HG03175 (cell line): ENCODE results near the gene MTMR12.
"Not testable (repeated sequence)": the region's sequence is repeated elsewhere in the genome, so short reads cannot be mapped to it uniquely, and the experiment has no call there.

ENCODE experiments used
- ATAC-seq: cut with Tn5 transposase; IDR thresholded peaks from one replicate; pipeline ENCODE4 v1.9.1; 2021; ENCODE audit warnings: mild to moderate bottlenecking, moderate library complexity; ENCODE audit not compliant: unreplicated experiment

Gene MTMR12

DNA sequence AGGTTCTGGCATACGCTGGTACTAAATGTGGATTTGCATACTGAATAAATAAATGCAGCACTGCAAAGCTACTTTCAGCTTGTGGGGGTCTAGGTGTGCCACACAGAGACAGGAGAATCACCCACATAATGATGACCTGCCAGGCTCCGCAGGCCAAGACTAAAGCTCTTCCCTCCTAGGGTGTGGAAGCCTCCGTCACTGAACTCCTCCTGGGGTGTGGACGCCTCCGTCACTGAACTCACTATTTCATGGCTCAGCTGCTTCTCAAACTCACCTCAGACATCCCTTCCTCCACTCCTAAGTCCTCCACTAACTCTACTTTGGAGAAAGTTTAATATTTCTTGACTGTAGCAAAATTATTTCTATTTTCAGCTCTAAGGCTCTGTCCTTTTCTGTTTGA lies 73.4 kb downstream of the MTMR12 start:
- no peak for ATAC-seq

- no peak for ATAC-seq
These were observed 78.9 kb downstream of the MTMR12 start for GRCh38 chr5:32233696-32234447.

- ATAC-seq, result no peak
These were observed 79.5 kb downstream of the MTMR12 start for GRCh38 chr5:32233220-32233695.

DNA sequence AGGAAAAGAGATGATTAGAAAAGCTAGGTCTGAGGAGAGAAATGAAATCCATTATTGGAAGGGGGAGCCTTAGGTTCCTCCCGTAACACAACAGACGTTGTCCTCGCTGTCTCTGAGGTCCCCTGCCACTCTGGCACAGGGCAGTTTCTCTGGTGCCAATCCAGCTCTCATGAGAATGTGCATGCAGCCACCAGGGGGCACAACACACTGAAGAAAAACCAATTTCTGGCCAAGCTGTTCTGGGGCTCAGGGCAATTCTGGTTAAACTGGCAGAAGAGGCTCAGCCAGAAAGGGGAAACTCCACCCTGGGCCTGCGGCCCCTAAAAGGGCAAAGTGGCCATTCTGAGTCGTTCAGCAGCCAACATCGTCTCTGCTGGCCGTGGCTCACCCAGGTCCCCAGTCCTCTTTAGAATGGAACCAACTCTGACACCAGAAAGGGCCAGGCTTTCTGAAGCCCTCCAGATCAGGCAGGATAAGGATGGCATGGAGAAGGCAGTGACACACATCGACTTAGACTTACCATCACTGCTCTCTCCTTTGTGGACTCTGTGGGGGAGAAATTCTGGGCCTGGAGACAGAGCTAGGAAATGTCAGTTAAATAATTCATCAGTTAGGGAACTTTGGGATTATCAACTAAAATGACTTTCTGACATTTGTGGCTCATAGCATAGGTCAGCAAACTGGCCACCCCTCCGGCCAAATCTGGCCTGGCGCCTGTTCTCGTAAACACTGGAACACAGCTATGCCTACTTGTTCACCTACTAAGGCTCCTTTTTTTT lies 80.1 kb downstream of the MTMR12 start:
- ATAC-seq, result peak; percentile 86

GRCh38 chr5:32231929-32232328 lies 80.8 kb downstream of the MTMR12 start:
- peak; percentile 22 for ATAC-seq

GRCh38 chr5:32231241-32231640 lies 81.5 kb downstream of the MTMR12 start:
- ATAC-seq, result no peak

- no peak for ATAC-seq
These were observed 82.2 kb downstream of the MTMR12 start for GRCh38 chr5:32230356-32231099.

DNA sequence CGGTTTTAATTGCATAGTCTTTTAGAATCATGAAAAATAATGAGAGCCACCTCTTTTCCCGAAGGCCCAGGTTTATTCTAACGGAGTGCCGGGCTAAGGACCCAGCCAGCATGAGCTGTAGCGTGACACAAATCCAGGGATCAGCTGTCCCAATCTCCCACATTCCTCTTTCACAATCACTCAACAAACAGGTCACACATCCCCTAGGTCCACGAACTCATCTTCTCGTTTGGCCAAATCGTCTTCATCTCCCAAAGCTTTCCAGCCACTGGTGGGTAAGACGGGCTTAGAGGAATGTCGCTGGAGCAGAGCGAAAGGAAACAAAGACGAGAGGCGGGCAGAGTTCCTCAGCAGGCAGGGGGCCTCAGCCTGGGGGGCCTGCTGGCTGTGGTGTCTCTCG lies 83.2 kb downstream of the MTMR12 start:
- no peak for ATAC-seq

GRCh38 chr5:32228816-32229215 lies 83.9 kb downstream of the MTMR12 start:
- no peak for ATAC-seq

DNA sequence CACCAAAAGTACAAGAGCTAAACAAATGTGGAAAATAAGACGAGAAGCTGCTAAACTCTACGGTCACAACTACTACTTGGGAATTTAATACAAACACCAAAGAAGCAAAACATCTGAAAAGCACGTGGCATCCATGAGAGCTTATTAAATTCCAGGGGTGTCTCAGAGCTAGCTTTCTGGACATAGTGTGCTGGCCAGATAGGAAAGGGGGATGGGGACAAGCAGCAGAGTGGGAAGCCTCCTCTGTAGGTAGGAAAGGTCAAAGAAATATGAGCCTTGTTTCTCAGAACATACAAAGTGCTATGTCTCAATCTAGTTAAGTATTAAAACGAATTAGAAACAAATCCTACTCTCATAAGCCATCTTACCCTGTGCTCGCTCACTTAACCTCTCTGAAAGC lies 87.3 kb downstream of the MTMR12 start:
- ATAC-seq, result no peak

- ATAC-seq, result no peak
These were observed 88.6 kb downstream of the MTMR12 start for GRCh38 chr5:32223972-32224609.

GRCh38 chr5:32222723-32223470 lies 89.8 kb downstream of the MTMR12 start:
- no peak for ATAC-seq

DNA sequence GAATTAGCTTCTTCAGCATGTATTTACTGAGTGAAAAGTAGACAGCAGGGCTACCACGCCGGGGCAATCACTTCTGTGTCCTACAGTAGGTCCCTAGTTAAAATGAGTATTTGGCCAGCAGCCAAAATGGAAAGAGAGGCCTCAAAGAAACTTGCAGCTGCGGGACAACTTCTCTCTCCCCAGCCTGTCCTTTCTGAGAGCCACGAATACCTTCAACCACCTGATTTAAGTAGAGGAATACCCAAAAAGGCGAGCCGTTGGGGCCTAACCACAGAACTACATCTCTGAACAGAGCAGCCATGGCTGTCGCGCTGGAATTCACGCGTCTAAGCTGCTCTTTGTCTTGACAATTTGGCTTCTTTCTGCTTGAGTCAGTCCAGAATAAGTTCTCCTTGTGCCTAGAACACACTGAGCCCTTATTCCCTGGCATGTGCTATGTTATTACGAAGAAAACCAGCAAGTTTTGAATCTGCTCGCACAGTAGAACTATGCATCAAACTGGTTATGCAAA lies 94.8 kb downstream of the MTMR12 start:
- no peak for ATAC-seq

- ATAC-seq, result not testable (repeated sequence)
These were observed 98.4 kb downstream of the MTMR12 start for GRCh38 chr5:32214344-32214743.

- no peak for ATAC-seq
These were observed 102.6 kb downstream of the MTMR12 start for GRCh38 chr5:32210151-32210550.

GRCh38 chr5:32208837-32209236 lies 103.9 kb downstream of the MTMR12 start:
- ATAC-seq, result not testable (repeated sequence)

- no peak for ATAC-seq
These were observed 105.4 kb downstream of the MTMR12 start for GRCh38 chr5:32207355-32207634.

GRCh38 chr5:32206509-32207354 lies 106.0 kb downstream of the MTMR12 start:
- ATAC-seq, result peak; percentile 32

DNA sequence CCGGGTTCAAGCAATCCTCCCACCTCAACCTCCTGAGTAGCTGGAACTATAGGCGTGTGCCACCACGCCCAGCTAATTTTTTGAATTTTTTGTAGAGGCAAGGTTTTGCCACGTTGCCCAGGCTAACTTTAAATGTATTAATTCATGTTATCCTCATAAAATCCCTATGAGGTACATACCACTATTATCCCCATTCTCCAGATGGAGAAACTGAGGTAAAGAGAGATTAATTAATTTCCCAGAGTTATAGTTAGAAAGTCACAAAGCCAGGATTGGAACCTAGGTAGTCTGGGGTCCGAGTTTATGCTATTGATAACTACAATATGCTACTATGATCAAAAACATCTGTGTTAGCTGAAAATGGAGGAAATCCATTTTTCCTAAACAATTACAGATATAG lies 106.7 kb downstream of the MTMR12 start:
- no peak for ATAC-seq
